ENCODE results near the gene DLL1.

The DLL1 gene

DNA sequence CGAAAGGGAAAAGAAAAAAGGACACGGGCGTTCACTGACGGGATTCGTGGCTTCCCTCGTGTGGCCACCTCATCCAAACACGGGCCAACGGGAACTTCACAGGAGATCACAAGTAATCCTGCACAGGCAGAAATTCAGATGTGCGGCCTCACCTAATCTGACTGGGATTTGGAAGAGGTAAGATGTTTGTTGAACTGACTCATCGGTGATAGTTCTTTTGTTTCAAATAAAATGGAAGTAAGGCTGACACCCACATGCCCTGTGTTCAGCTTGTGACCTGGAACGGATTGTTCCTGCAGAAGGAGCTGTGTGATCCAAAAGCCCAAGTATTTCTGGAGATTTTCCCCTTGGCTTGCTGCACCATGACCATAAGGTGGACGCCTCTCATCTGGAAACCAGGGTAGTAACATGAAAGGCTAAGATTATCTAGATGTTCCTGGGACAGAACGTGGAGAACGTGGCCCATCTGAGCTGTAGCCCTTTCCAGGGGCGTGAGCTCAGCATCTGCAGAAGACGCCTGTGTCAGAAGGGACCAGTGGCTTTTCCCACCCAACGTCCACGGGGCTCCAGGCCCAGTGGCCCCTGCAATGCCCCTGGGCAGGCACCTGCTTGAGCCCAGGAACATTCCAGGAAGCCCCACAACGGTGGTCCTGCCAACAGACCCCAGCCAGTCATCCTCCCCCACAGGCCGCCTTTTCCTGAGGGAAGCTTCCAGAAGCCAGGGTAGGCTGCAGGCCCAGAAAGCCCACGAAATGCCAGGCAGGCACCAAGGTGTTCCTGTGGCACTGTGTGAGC is 39.7 kb downstream of the DLL1 start:
- no peak for DNase-seq (ENCODE audit: low spot score)

DNA sequence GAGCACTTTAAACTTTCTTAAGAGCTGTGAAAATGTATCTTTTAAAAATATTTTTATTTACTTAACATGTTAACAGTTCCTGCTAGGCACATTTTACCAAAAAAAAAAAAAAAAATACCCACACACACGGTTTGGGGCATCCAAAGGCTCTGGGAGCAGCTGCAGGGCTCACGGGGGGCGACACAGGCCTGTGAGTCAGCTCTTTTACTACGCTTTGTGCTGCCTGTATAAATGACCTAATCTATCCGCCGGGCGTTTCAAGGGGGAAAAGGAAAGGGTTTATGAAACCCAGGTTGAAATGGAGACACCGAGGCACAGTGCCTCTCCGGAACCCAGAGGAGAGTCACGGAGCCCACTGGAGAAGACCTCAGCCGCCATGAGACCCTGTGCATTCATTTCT is 40.4 kb downstream of the DLL1 start:
- DNase-seq (ENCODE audit: low spot score) = no peak

DNA sequence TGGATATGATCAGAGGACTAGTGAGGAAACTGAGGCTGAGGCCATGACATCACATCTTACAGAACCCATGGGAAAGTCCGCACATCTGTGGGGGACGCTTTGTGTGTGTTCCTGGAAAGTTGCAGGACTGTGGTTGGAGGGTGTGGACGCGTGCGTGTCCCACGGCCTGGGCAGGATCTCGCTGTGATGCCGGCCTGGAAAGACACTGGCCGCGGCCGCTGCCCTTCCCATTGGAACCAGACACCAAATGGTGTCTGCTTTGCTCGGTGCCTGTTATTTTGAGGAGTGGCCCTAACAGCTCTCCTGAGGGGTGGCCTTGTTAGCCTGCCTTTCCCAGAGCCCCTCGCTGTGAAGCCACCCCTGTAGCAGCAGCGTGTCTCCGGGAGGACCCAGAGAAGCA is 41.1 kb downstream of the DLL1 start:
- DNase-seq (ENCODE audit: low spot score) = no peak

DNA sequence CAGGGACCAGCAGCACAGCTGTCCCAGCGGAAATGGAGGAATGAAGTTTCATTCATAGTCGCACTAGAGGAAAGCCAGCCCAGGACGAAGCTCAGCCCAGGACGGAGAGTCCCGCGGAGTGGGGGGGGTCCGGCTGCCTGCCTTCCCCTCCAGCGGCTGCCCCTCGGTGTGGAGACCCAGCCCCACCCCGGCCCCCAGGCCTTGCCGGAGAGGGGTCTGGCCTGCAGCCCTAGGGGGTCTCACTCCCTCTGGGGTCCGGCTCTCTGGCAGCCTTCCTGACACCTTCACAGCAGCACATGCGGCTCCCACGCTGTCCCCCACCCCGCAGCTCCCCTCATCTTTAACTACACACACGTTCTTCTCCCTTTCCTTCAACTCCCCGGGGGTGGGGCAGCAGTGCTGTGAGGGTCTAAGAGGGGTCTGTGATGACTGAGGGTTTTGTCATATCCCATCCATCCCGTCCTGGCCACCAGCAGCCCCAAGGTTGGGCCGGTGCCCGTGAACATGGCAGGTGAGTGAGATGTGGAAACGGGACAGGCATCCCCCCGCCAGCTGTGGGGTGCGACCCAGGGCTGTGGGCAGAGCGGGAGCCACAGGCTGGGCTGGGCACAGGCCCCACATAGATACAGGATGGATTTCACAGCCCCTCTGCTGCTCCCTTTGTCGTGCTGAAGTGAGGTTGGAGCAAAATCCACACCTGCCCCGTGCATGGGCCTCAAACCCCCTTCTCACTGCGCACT is 41.8 kb downstream of the DLL1 start:
- DNase-seq (ENCODE audit: low spot score) = no peak

DNA sequence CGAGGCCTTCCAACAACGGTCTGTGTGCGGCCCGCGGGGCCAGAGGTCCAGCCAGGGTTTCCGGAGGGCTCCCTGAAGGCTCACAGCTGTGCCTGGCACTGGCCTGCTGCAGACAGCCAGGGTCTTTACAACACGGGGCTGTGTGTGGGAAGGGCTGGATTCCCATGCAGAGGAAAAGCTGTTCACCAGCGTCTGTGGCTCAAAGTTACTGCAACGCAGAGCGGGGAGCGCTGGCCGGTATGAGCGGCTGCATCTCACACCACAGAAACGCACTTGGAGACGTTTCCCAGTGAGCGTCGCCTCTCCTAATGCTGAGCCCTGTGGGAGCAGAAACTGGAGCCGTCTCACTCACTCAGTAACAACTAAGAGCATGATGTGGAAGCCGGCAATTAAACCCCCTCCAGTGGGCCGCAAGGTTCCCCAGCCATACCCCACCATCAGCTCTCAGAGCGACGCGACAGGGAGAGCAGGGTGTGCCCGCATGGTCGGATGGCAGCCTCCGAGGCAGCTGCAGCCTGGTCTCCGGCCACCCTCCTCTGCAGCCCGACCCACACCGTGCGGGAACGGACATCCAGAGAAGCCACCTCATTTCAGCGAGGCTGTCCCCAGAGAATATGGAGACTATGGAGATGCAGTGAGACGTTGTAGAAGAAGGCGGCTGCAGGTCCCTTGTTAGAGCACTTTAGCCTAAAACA is 42.6 kb downstream of the DLL1 start:
- no peak for DNase-seq (ENCODE audit: low spot score)

DNA sequence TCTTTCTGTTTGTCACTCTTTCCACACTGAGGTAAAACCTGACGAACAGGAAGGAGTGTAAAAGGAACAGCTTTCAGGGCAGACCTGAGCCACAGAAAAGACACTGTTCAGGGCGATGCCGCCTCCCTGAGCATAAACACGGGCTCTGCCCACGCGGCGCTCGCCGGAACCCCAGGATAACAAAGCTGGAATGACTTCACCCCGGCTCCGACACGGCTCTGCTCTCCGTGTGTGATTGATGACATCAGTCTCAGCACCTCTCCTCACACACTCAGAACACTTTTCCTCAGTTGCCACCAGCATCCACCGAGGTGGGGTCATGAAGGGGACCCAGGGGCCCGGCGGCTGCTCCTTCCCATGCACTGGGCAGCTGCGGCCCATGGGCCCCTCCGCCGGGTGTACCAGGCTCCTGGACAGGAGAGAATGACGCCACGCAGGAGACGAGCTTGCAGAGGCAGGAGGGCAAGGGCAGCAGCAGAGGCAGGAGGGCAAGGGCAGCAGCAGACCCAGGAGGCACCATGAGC is 43.6 kb downstream of the DLL1 start:
- no peak for DNase-seq (ENCODE audit: low spot score)

DNA sequence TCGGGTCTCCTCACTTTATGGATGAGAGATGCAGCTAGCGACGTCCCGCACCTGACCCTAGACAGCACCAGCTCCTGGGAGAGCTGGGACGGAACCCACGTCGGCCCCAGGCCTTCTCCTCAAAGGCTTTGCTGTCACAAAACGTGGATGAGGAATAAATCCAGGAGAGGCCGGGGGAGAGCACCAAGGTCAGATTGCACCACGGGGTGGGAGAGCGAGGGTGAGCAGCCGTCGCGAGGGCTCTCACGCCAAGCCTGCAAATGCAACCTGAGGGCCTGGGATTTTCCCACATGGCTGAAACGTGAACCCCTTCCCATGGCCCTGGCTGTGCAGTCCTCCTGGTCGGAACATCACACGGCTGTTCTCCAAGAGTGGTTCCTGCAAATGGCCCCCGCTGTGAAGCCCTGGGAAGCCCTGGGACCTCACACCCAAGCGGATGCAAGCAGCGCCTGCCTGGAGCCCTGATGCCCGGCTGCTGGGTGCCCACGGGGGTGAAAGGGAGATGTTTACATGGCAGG is 45.3 kb downstream of the DLL1 start:
- no peak for DNase-seq (ENCODE audit: low spot score)

DNA sequence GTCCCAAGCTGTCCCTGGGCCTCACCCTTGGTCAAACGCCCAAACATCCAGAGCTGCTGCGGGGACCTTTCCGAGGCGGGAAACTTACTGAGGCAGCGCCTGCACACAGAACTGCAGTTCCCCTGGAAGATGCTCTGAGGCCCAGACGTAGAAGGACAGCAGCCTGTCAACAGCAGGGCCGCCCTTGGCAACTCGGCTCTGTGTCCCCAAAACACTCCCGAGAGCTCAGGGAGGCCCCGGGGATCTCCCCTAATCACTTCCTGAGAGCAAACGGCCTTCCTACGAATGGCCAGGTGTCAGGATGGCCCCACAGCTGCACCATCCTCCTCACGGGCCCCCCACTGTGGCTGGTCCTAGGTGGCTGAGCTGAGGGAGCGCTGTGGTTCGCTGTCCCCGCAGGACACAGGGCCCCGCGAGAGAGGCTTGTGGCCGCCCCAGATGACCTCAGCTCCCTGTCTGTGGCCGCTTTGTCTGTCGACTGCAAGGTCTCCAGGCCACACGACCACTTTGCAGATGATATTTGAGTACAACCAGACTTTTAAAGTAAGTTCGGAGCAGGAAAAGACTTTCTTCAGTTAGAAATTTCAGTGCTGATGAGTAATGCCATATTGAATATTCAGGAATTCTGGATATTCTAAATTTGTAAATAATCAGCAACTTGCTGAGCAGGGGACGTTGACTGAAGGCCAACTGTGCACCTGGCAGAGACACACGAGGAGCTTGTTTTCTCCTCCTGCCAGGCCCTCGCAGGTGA is 46.0 kb downstream of the DLL1 start:
- no peak for DNase-seq (ENCODE audit: low spot score)

DNA sequence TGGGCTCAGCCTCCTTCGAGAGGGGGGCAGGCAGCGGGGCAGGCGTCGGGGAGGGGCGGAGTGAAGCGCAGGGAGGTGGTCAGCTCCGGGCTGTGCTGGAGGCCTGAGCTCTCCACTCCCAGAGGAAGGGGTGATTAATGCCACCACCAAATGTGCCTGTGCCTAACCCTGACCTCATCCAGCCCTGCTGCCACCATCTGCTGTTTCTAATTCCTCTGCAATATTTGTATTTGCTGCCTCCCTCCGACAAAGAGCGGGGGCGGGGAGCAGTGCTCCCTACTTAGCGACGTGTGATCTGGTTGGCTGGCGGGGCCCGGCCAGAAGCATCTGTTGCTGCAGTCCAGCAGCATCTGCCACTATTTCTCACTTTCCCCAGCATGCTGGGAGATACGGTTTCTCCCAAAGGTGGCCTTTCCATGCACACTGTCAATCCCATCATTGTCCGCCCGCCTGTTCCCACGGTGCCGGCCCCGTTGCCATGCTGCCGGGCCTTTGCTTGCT is 47.0 kb downstream of the DLL1 start:
- DNase-seq (ENCODE audit: low spot score) = peak; percentile 42

DNA sequence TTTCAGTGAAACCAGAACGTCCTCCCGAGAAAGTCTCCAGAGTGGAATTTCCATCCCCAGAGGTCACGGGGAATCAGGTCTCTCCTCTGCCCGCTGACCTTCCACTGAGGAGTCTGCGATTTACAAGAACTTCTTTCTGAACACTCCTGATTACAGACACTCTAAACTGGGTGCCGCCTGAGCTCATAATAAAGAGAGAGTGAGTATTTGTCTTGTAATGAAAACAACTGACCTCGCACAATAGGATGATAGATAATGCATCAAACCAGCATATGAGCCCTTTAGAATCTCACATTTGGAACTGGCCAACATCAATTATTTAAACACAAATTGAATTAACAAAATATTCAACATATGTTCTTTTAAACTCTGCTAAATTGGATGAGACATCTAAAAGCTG is 47.5 kb downstream of the DLL1 start:
- no peak for DNase-seq (ENCODE audit: low spot score)

DNA sequence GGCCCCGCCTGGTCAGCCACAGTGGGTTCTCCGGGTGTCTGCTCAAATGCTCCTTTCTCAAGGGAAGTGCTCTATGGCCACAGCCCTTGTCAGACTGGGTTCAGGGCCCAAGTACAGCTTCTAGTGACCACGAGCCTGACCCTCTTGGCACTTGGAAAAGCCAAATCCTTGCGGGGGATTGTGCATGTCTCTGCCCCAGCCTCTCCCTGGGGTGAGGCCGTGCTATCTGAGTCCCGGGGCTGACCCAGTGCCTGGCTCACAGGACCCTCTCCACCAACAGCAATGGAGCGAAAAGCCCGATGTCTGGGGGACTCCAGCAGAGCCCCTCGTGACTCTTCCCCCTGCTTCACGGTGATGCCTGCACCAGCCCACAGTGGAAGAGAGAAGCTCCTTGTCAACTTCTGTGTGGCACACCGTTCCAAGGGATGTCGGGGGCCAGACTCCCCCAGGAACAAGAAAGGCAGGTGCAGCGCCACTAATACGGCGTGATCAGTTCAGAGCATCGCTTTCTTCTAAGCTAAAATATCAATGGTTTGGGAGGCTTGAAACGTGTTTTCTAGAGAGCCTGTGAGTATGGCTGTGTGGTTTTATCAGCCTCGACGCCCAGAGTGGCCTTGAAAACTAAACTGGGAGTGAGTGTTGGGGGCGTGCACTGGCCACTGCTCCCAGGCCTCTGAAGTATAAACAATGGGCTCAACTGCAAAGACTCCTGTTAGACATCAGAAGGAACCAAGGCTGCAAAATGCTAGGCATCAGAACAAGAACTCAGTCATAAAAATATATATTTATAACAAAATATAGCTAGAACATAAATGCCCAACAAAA is 51.9 kb downstream of the DLL1 start:
- no peak for DNase-seq (ENCODE audit: low spot score)

DNA sequence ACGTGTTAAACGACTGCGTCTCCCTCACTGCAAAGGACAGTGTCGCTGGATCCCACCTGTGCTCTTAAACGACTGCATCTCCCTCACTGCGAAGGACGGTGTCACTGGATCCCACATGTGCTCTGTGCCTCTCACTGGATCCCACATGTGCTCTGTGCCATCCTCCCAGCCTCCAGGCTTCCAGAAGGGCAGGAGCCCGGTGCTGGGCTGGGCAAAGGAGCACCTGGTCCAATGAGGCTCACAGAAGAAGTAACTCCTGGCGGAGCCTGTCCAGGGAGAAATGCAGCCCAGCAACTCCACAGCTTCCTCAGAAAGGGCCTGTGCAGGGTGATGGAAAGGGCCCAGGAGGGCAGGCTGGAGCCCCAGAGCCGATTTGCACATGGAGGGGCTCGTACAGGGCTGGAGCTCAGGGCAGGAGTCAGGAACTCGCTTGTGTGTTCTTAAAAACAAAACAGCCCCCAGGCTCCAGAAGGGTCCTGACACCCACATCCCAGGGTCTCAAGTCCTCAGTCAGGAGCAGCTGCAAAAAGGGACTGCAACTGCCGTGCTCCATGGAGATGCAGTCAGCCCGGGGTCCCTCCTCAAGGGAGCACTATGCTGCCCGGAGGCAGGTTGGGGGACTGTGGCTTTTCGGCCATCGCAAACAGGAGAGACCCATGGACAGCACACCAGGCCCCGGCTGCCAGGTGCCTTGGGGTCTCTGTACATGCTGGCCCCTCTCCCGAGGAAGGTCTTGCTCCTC is 52.7 kb downstream of the DLL1 start:
- DNase-seq (ENCODE audit: low spot score) = no peak

DNA sequence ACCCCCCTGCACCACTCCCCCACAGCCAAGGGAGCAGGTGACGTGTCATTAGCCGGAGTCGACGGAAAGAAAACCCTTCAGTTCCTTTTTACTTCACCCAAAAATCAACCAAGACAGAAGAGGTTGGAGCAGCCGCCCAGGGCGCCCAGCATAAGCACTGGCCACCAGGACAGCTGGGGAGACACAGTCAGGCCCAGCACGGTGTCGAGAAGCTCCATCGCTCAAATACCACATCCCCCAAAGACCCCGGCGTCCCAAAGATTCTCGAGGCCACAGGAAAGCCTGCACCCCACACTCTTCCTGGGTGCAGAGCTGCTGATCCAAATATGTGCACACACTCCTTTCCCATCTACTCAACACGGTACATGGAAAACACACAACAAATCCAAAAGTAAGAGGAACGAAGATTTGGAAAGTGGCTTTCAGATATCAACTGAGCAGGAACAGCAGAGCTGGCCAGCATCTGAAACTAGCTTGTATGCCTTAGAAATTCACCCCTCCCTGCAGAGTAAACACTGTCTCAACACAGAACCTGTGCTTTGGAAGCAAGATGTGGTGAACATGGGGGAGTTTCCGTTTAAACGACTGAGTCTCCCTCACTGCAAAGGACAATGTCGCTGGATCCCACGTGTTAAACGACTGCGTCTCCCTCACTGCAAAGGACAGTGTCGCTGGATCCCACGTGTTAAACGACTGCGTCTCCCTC is 54.6 kb downstream of the DLL1 start:
- no peak for DNase-seq (ENCODE audit: low spot score)

DNA sequence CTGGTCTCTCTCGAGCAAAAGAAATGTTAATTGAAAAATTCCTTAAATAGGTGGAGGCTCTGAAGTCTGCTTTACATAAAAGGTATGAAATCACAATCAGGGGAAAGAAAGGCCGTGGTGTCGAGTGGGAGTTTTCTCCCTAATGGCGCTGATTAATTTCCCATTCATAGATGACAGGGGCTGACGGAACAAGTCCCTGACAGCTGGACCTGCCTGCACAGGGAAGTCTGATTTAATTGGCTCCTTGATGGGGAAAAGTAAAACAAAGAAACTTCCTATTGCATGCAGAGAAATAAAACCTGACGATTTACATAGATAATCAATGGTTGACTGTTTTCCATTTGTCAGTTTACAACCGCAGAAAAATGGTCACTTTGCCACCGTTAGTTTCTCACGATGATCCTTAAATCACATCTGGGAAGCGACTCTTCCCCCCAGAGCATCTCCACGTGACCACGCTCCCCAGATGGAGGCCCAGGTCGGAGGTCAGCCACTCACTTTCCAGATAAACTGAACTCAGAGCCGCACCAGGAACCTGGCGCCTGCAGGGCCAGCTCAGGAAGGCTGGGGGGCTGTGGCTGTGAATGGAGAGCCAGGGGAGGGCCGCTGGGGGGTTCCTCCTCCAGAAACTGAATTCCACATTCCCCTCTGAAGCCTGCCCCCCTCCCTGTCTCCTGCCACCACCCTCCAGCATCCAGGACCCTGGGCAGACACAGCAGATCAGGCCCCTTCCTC is 55.3 kb downstream of the DLL1 start:
- DNase-seq (ENCODE audit: low spot score) = no peak

DNA sequence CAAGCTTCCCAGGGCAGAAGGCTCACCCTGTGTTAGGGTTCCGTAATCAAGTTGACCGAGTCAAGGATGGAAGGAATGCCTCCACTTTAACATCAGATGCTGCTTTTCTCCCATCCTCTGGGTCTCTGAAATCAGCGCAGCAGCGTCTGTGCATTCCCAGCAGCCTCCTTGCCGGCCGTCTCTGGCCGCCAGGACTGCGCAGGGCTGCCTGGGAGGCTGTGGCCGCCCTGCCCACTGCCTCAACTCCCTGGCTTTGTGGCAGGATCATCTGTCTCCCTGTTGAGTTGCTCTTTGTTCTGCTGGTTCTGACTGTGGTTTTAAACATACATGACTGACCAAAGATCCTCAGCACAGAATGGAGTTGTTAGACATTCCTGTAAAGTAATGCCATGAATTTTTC is 56.5 kb downstream of the DLL1 start:
- DNase-seq (ENCODE audit: low spot score) = no peak

DNA sequence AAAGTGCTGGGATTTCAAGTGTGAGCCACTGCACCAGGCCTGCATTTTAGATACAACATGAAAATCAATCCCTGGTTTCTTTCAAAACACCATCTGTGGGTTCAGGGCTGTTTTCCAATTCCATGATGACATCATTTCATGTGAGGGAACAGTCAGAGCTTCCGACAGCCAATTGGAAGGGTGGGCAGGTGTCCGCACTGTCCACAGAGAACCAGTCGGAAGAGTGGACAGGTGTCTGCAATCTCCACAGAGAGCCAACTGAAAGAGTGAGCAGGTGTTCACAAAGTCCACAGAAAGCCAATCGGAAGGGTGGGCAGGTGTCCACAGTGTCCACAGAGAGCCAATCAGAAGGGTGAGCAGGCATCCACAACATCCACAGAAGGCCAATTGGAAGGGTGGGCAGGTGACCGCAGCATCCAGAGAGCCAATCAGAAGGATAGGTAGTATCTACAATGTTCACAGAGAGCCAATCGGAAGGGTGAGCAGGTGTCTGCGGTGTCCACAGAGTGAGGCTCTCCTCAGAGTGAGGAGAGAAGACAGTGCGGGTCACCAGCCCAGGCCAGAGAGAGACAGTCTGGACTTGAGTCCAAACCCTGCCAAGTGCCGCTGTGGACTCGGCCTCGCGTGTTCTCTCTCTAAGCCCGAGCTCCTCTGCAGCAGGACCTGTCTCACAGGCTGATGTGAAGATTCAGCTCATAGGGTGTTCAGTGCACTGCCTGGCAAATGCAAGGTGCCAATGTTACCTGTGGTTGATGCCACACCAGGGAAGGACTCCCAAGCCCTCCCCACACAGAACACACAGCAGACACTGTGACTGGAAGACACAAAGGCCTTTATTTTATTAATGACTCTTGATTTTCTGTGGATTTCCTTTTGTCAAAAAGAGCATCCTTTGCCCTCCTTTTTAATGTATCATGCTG is 57.3 kb downstream of the DLL1 start:
- no peak for DNase-seq (ENCODE audit: low spot score)

All from AG20443 (cell line).